H1 (cell line): Measurements from ENCODE around the gene DET1. TPM values are rescaled to one million over a fixed set of nuclear protein-coding genes. Genes with fewer than 3 reads are reported as not detected.

Source experiments
- CTCF ChIA-PET: fragments of 300-600 bp; sonication (Branson Sonifier 250); formaldehyde crosslinking; loops from one replicate; lab custom pipeline; 2021; ENCODE audit not compliant: partially characterized antibody; lab: Charles Lee
- POLR2A ChIA-PET: fragments of 300-600 bp; sonication (Branson Sonifier 250); formaldehyde crosslinking; loops from one replicate; lab custom pipeline; 2021; ENCODE audit warnings: inconsistent platforms; ENCODE audit not compliant: partially characterized antibody; lab: Charles Lee
- DNase-seq, 2 experiments: peaks; one replicate each; pipeline versions ENCODE4 v3.0.0 to v3.0.0-alpha.2; 2010 to 2022; ENCODE audit warnings: low spot score in 2 of 2, low read depth in 1 of 2, mixed read lengths in 1 of 2
- FAIRE-seq: peaks from 2 replicates; lab custom pipeline; 2011; peaks lifted over from hg19 to GRCh38; lab: Jason Lieb, UNC
- H2AFZ ChIP-seq: 2 replicates; pipeline ENCODE4 v1.8.1; 2012; ENCODE audit warnings: low read length, inconsistent platforms
- H2AK5ac ChIP-seq: 2 replicates; pipeline ENCODE4 v1.6.1; 2013; ENCODE audit warnings: low read depth, low read length
- H2BK120ac ChIP-seq: replicated peaks from 2 replicates; pipeline ENCODE3; 2013; ENCODE audit warnings: low read depth, low read length, inconsistent platforms
- H2BK12ac ChIP-seq: 2 replicates; pipeline ENCODE4 v1.6.1; 2013; ENCODE audit warnings: low read depth, low read length
- H2BK15ac ChIP-seq: 2 replicates; pipeline ENCODE4 v1.6.1; 2013; ENCODE audit warnings: low read length
- H2BK20ac ChIP-seq: 2 replicates; pipeline ENCODE4 v1.6.1; 2013; ENCODE audit warnings: low read length
- H2BK5ac ChIP-seq: 2 replicates; pipeline ENCODE4 v1.6.1; 2013; ENCODE audit warnings: low read depth, low read length
- H3K14ac ChIP-seq: 2 replicates; pipeline ENCODE4 v1.6.1; 2013; ENCODE audit warnings: inconsistent platforms; ENCODE audit not compliant: insufficient read length
- H3K18ac ChIP-seq: 2 replicates; pipeline ENCODE4 v1.6.1; 2013; ENCODE audit warnings: low read length; ENCODE audit errors: extremely low read depth
- H3K23ac ChIP-seq: 2 replicates; pipeline ENCODE4 v1.6.1; 2013; ENCODE audit warnings: inconsistent platforms; ENCODE audit not compliant: insufficient read length
- H3K23me2 ChIP-seq: 2 replicates; pipeline ENCODE4 v1.6.1; 2013; ENCODE audit warnings: low read depth, low read length
- H3K27ac ChIP-seq: 2 replicates; pipeline ENCODE4 v1.6.1; 2011; ENCODE audit warnings: low read depth, low read length, inconsistent platforms
- H3K27me3 ChIP-seq, 4 experiments: replicated peaks in 1 of 4; 1 replicate in 1 of 4; 2 replicates in 3 of 4; pipeline versions ENCODE4 v1.6.1 to v1.8.1; 2011 to 2013; ENCODE audit warnings: low read length in 3 of 4, mild to moderate bottlenecking in 3 of 4, inconsistent platforms in 2 of 4, mixed read lengths in 2 of 4, moderate library complexity in 1 of 4; ENCODE audit not compliant: control insufficient read depth in 3 of 4, insufficient read depth in 3 of 4; ENCODE audit errors: extremely low read depth in 1 of 4
- H3K36me3 ChIP-seq, 4 experiments: 2 replicates each; pipeline versions ENCODE4 v1.6.1 to v1.8.1; 2011 to 2013; ENCODE audit warnings: mild to moderate bottlenecking in 4 of 4, low read length in 3 of 4, moderate library complexity in 2 of 4, control low read depth in 1 of 4, inconsistent platforms in 1 of 4; ENCODE audit not compliant: insufficient read depth in 4 of 4, control insufficient read depth in 2 of 4
- H3K4ac ChIP-seq: replicated peaks from 2 replicates; pipeline ENCODE3; 2013; ENCODE audit warnings: low read length, low read depth, mixed read lengths, inconsistent platforms; ENCODE audit not compliant: insufficient read length
- H3K4me1 ChIP-seq, 4 experiments: replicated peaks in 1 of 4; 1 replicate in 1 of 4; 2 replicates in 3 of 4; pipeline versions ENCODE4 v1.6.1 to v1.8.1; 2011 to 2013; ENCODE audit warnings: low read length in 3 of 4, inconsistent platforms in 2 of 4, mixed read lengths in 1 of 4; ENCODE audit not compliant: insufficient read depth in 4 of 4, control insufficient read depth in 3 of 4
- H3K4me2 ChIP-seq, 2 experiments: 2 replicates each; pipeline versions ENCODE4 v1.6.1 to v1.8.1; 2011 to 2013; ENCODE audit warnings: low read depth in 2 of 2, low read length in 2 of 2, control low read depth in 1 of 2, inconsistent platforms in 1 of 2, mild to moderate bottlenecking in 1 of 2; ENCODE audit not compliant: insufficient read depth in 1 of 2
- H3K4me3 ChIP-seq, 4 experiments: fragments of 200-600, 300-600 bp in 1 of 4; sonication (generic), shearing (Covaris generic), sonication (Bioruptor Twin) in 1 of 4; 2 replicates each; pipeline versions ENCODE4 v1.5.1 to v1.8.1; 2011 to 2016; ENCODE audit warnings: low read length in 4 of 4, low read depth in 3 of 4, control low read depth in 2 of 4, inconsistent platforms in 2 of 4, mild to moderate bottlenecking in 2 of 4, mixed read lengths in 1 of 4, moderate library complexity in 1 of 4; ENCODE audit not compliant: insufficient read depth in 2 of 4; ENCODE audit errors: extremely low read depth in 1 of 4
- H3K56ac ChIP-seq: replicated peaks from 2 replicates; pipeline ENCODE3; 2013; ENCODE audit warnings: low read depth, mild to moderate bottlenecking, mixed read lengths, low read length, inconsistent platforms; ENCODE audit not compliant: insufficient read length
- H3K79me1 ChIP-seq: 2 replicates; pipeline ENCODE4 v1.6.1; 2013; ENCODE audit warnings: low read depth, low read length, control low read depth
- H3K79me2 ChIP-seq, 2 experiments: 2 replicates each; pipeline versions ENCODE4 v1.6.1 to v1.8.1; 2012 to 2013; ENCODE audit warnings: low read length in 2 of 2, mild to moderate bottlenecking in 2 of 2, inconsistent platforms in 1 of 2; ENCODE audit not compliant: insufficient read depth in 2 of 2, control insufficient read depth in 1 of 2
- H3K9ac ChIP-seq, 4 experiments: replicated peaks in 1 of 4; 1 replicate in 1 of 4; 2 replicates in 3 of 4; pipeline versions ENCODE4 v1.6.1 to v1.8.1; 2011 to 2013; ENCODE audit warnings: low read depth in 3 of 4, low read length in 3 of 4, control low read depth in 2 of 4, mild to moderate bottlenecking in 2 of 4, moderate library complexity in 2 of 4, inconsistent platforms in 1 of 4; ENCODE audit errors: extremely low read depth in 1 of 4
- H3K9me3 ChIP-seq, 2 experiments: 2 replicates each; pipeline versions ENCODE4 v1.6.1 to v1.8.1; 2012 to 2013; ENCODE audit warnings: mild to moderate bottlenecking in 2 of 2, moderate library complexity in 2 of 2, control low read depth in 1 of 2, inconsistent platforms in 1 of 2, low read depth in 1 of 2, low read length in 1 of 2, mixed read lengths in 1 of 2; ENCODE audit not compliant: insufficient read depth in 2 of 2
- H4K20me1 ChIP-seq, 2 experiments: replicated peaks in 1 of 2; 2 replicates each; pipeline versions ENCODE3 to v1.8.1; 2011 to 2013; ENCODE audit warnings: inconsistent platforms in 2 of 2, low read length in 2 of 2, mild to moderate bottlenecking in 1 of 2; ENCODE audit not compliant: insufficient read depth in 2 of 2, control insufficient read depth in 1 of 2
- H4K5ac ChIP-seq: 2 replicates; pipeline ENCODE4 v1.6.1; 2013; ENCODE audit warnings: low read length, low read depth, mixed read lengths, inconsistent platforms; ENCODE audit not compliant: insufficient read length
- H4K8ac ChIP-seq: 2 replicates; pipeline ENCODE4 v1.8.0; 2013; ENCODE audit warnings: mild to moderate bottlenecking, moderate library complexity, low read length, inconsistent platforms; ENCODE audit not compliant: insufficient read depth; ENCODE audit errors: extremely low read depth
- H4K91ac ChIP-seq: replicated peaks from 2 replicates; pipeline ENCODE3; 2013; ENCODE audit warnings: low read length, mixed read lengths, inconsistent platforms; ENCODE audit not compliant: insufficient read length
- BCL11A ChIP-seq, 2 experiments: IDR thresholded peaks; one replicate each; pipeline ENCODE4 v1.6.1; 2011; ENCODE audit warnings: low read depth in 2 of 2, low read length in 2 of 2, mild to moderate bottlenecking in 2 of 2
- CBX8 ChIP-seq: fragments of 300-800, 300-1000 bp; sonication (generic); IDR thresholded peaks from 2 replicates; pipeline ENCODE4 v1.7.1; 2016; ENCODE audit warnings: low read depth, low read length, borderline replicate concordance
- CHD2 ChIP-seq: IDR thresholded peaks from 2 replicates; pipeline ENCODE4 v1.6.1; 2012; ENCODE audit warnings: low read length, improper control_type of control experiment
- CTBP2 ChIP-seq: IDR thresholded peaks from 2 replicates; pipeline ENCODE4 v1.7.0; 2011; ENCODE audit warnings: borderline replicate concordance, mild to moderate bottlenecking, moderate library complexity, mixed read lengths, low read length; ENCODE audit not compliant: insufficient read depth, insufficient read length
- CTCF ChIP-seq, 3 experiments: IDR thresholded peaks; 1 replicate in 2 of 3; 2 replicates in 1 of 3; pipeline versions ENCODE4 v1.5.1 to v1.6.1; 2011; ENCODE audit warnings: low read length in 3 of 3, mild to moderate bottlenecking in 3 of 3, inconsistent platforms in 2 of 3, low read depth in 1 of 3, moderate library complexity in 1 of 3; ENCODE audit not compliant: insufficient read depth in 1 of 3; ENCODE audit errors: control extremely low read depth in 1 of 3
- FOSL1 ChIP-seq: IDR thresholded peaks from 2 replicates; pipeline ENCODE4 v1.6.1; 2011; ENCODE audit warnings: mild to moderate bottlenecking, low read depth, low read length, moderate library complexity; ENCODE audit not compliant: insufficient read depth
- PHF8 ChIP-seq: fragments of 200-600 bp; sonication (generic); conservative IDR thresholded peaks from 2 replicates; pipeline ENCODE4 v1.7.1; 2012; ENCODE audit warnings: low read depth, mild to moderate bottlenecking, inconsistent platforms, low read length, moderate library complexity
- RBBP5 ChIP-seq: IDR thresholded peaks from 2 replicates; pipeline ENCODE4 v1.7.1; 2012; ENCODE audit warnings: low read depth, mild to moderate bottlenecking, inconsistent platforms, low read length, moderate library complexity, borderline replicate concordance
- TAF1 ChIP-seq: IDR thresholded peaks from 2 replicates; pipeline ENCODE4 v1.6.1; 2011; ENCODE audit warnings: mild to moderate bottlenecking, low read depth, low read length
- TAF7 ChIP-seq: optimal IDR thresholded peaks from 2 replicates; pipeline ENCODE3; 2011; ENCODE audit warnings: low read depth, mild to moderate bottlenecking, inconsistent platforms, low read length, moderate library complexity, borderline replicate concordance
- polyA plus RNA-seq, 7 experiments: library from polyadenylated mRNA; depleted of rRNA in 3 of 7; stranded (reverse) in 5 of 7; unstranded in 2 of 7; fragments of >200 nt in 5 of 7; fragments of 200-250 nt in 2 of 7; gene quantifications; 1 replicate in 5 of 7; 2 replicates in 1 of 7; 4 replicates in 1 of 7; pipeline versions ENCODE4 v1.2.1 to v1.2.3, GENCODE V29; 2011 to 2013; ENCODE audit warnings: missing spikeins in 2 of 7, mixed read lengths in 2 of 7
- total RNA-seq: library from RNA; stranded (reverse); fragmentation: NEBNext Ultra II Directional; extraction: Animal tissue kit (Norgen Biotek cat#: 25700); gene quantifications from 2 replicates; pipeline ENCODE4 v1.2.1, GENCODE V29; 2021

DET1 gene
- total and polyA plus RNA-seq, 2 of the 8 experiments (the other 6 are each of a cell fraction or from before 2014, with no cell fraction given) = 5.4 to 8.5 TPM

- no peak for TF ChIP-seq FOSL1
- TF ChIP-seq RBBP5 = no peak
- no peak for TF ChIP-seq CHD2
- TF ChIP-seq CTBP2 = no peak
- no peak for TF ChIP-seq TAF1
- no peak for TF ChIP-seq CBX8
- no peak for TF ChIP-seq TAF7
- no peak for TF ChIP-seq BCL11A (IDR thresholded peaks at IDR 0.05; ENCODE audit: low read depth in 2 of 2, low read length in 2 of 2)
- TF ChIP-seq PHF8 = no peak
- TF ChIP-seq CTCF (IDR thresholded peaks at IDR 0.05; ENCODE audit: control extremely low read depth in 1 of 3, insufficient read depth in 1 of 3, low read depth in 1 of 3, low read length in 3 of 3) = no peak
- Histone ChIP-seq H2AK5ac (no peak overlapping the region), H3K14ac (no peak overlapping the region), H3K18ac (no peak overlapping the region), H3K23me2 (no peaks in the 10 kb centered on the region), H4K8ac (no peak overlapping the region), H2AFZ (no peak overlapping the region), H4K5ac (no peak overlapping the region), H3K79me2 (no peaks in the 10 kb centered on the region), H3K4me3 (no peak overlapping the region), H3K4me1 (no peaks in the 10 kb centered on the region), H4K20me1 (no peaks in the 10 kb centered on the region), H3K4me2 (no peak overlapping the region), H3K27me3 (no peaks in the 10 kb centered on the region), H2BK20ac (no peak overlapping the region), H2BK12ac (no peak overlapping the region), H2BK120ac (no peak overlapping the region), H3K27ac (no peak overlapping the region), H3K79me1 (no peaks in the 10 kb centered on the region), H3K9ac (no peak overlapping the region), H3K23ac (no peak overlapping the region), H3K9me3 (no peaks in the 10 kb centered on the region), H2BK15ac (no peak overlapping the region), H3K4ac (no peak overlapping the region), H3K56ac (no peak overlapping the region), H4K91ac (no peak overlapping the region), H2BK5ac (no peak overlapping the region), H3K36me3 (no peaks in the 10 kb centered on the region)
- ChIA-PET POLR2A (no interaction called here), CTCF (no interaction called here)
- FAIRE-seq = no peak
- DNase-seq = no peak
Measured at GRCh38 chr15:88591384-88591783, 44.9 kb upstream of the DET1 start.
